HepG2 (cell line): ENCODE results near the gene EXOSC7. TPM values are rescaled to one million over a fixed set of nuclear protein-coding genes. Genes with fewer than 3 reads are reported as not detected.

Experiments used
- ATAC-seq: fragments of 200-7000 bp; cut with Tn5 transposase; 3 replicates; pipeline ENCODE4 v1.9.1; 2020; ENCODE audit warnings: mild to moderate bottlenecking, moderate library complexity
- BruUV-seq: library from RNA; stranded (reverse); fragments of 400-500 nt; replicated peaks from 2 replicates; lab custom pipeline; 2021; lab: Mats Ljungman, UMichigan
- CTCF ChIA-PET: fragments of 300-600 bp; formaldehyde crosslinking; extraction: SDS; loops from one replicate; lab custom pipeline; 2021; ENCODE audit warnings: low total read pairs, inconsistent platforms, low intra/inter-chr PET ratio; lab: Yijun Ruan, JAX
- POLR2A ChIA-PET: fragments of 350-600 bp; sonication (Branson Sonifier 250); formaldehyde crosslinking; loops from one replicate; lab custom pipeline; 2020; ENCODE audit warnings: antibody characterized with exemption, inconsistent platforms; lab: Yijun Ruan, JAX
- DNase-seq: peaks from one replicate; pipeline ENCODE4 v3.0.0-alpha.2; 2015; ENCODE audit warnings: low spot score
- FAIRE-seq: peaks from 3 replicates; lab custom pipeline; 2011; peaks lifted over from hg19 to GRCh38; lab: Jason Lieb, UNC
- H2AFZ ChIP-seq: one replicate; pipeline ENCODE4 v1.6.1; 2011; ENCODE audit warnings: low read length, inconsistent platforms
- H3K27ac ChIP-seq: fragments of 300-600 bp; 3 replicates; pipeline ENCODE4 v1.8.0; 2011; ENCODE audit warnings: mixed run types, mild to moderate bottlenecking, mixed read lengths, low read length, inconsistent platforms; ENCODE audit not compliant: insufficient read depth; ENCODE audit errors: extremely low read length
- H3K27me3 ChIP-seq, 2 experiments: fragments of 200-600 bp in 1 of 2; 2 replicates in 1 of 2; 3 replicates in 1 of 2; pipeline versions ENCODE4 v1.6.0 to v1.8.0; 2011; ENCODE audit warnings: low read length in 2 of 2, mild to moderate bottlenecking in 2 of 2, moderate library complexity in 2 of 2, inconsistent platforms in 1 of 2; ENCODE audit not compliant: insufficient read depth in 2 of 2, control insufficient read depth in 1 of 2
- H3K36me3 ChIP-seq, 2 experiments: fragments of 200-600 bp in 1 of 2; replicated peaks in 1 of 2; 2 replicates in 1 of 2; 3 replicates in 1 of 2; pipeline versions ENCODE4 v1.5.1 to v1.8.0; 2011; ENCODE audit warnings: low read length in 2 of 2, inconsistent platforms in 1 of 2; ENCODE audit not compliant: insufficient read depth in 2 of 2, control insufficient read depth in 1 of 2
- H3K4me1 ChIP-seq: 2 replicates; pipeline ENCODE4 v1.5.1; 2012; ENCODE audit warnings: low read length, inconsistent platforms; ENCODE audit not compliant: insufficient read depth
- H3K4me2 ChIP-seq: 2 replicates; pipeline ENCODE4 v1.6.0; 2011; ENCODE audit warnings: low read depth, low read length, inconsistent platforms
- H3K4me3 ChIP-seq, 3 experiments: fragments of 200-600 bp in 1 of 3; sonication (generic), shearing (Covaris generic) in 1 of 3; replicated peaks in 1 of 3; 2 replicates each; pipeline ENCODE4 v1.5.1; 2011 to 2016; ENCODE audit warnings: low read length in 3 of 3, inconsistent platforms in 2 of 3, low read depth in 2 of 3, mild to moderate bottlenecking in 2 of 3, control low read depth in 1 of 3, mixed read lengths in 1 of 3; ENCODE audit not compliant: insufficient read depth in 1 of 3
- H3K79me2 ChIP-seq: one replicate; pipeline ENCODE4 v1.6.1; 2011; ENCODE audit warnings: low read length, inconsistent platforms; ENCODE audit not compliant: insufficient read depth
- H3K9ac ChIP-seq: 2 replicates; pipeline ENCODE4 v1.6.0; 2011; ENCODE audit warnings: mild to moderate bottlenecking, low read depth, low read length, inconsistent platforms; ENCODE audit not compliant: insufficient read depth
- H3K9me3 ChIP-seq: 2 replicates; pipeline ENCODE4 v1.5.1; 2012; ENCODE audit warnings: mild to moderate bottlenecking, low read length
- H4K20me1 ChIP-seq: 2 replicates; pipeline ENCODE4 v1.6.0; 2011; ENCODE audit warnings: inconsistent platforms, mild to moderate bottlenecking, low read length, moderate library complexity; ENCODE audit not compliant: insufficient read depth
- BCLAF1 ChIP-seq: fragments of 450-650 bp; IDR thresholded peaks from 2 replicates; pipeline ENCODE4 v1.6.1; 2017; ENCODE audit warnings: mild to moderate bottlenecking
- CCAR2 ChIP-seq: fragments of 200-400 bp; formaldehyde crosslinking; optimal IDR thresholded peaks from 2 replicates; pipeline ENCODE3; 2018; ENCODE audit warnings: low read depth, mild to moderate bottlenecking, low read length, moderate library complexity
- DNMT1 ChIP-seq: sonication (generic); formaldehyde crosslinking; IDR thresholded peaks from 2 replicates; pipeline ENCODE4 v1.5.1; 2020; ENCODE audit warnings: mild to moderate bottlenecking, missing genetic modification reagents
- GATAD1 ChIP-seq: IDR thresholded peaks from 2 replicates; pipeline ENCODE4 v1.6.1; 2016; ENCODE audit warnings: missing genetic modification reagents, missing compliant biosample characterization
- HHEX ChIP-seq: IDR thresholded peaks from 2 replicates; pipeline ENCODE4 v1.6.1; 2016; ENCODE audit warnings: control low read depth
- JUN ChIP-seq: sonication (generic); formaldehyde crosslinking; IDR thresholded peaks from 2 replicates; pipeline ENCODE4 v1.4.0; 2020; ENCODE audit warnings: mild to moderate bottlenecking, missing genetic modification reagents
- MAFK ChIP-seq, 2 experiments: IDR thresholded peaks in 1 of 2; conservative IDR thresholded peaks in 1 of 2; 2 replicates each; pipeline ENCODE4 v1.6.1; 2011; ENCODE audit warnings: improper control_type of control experiment in 2 of 2, low read length in 2 of 2
- MAZ ChIP-seq, 2 experiments: sonication (generic) in 1 of 2; formaldehyde crosslinking in 1 of 2; IDR thresholded peaks; 2 replicates each; pipeline versions ENCODE4 v1.5.0 to v1.6.1; 2012 to 2020; ENCODE audit warnings: low read depth in 2 of 2, mild to moderate bottlenecking in 2 of 2, borderline replicate concordance in 1 of 2, improper control_type of control experiment in 1 of 2, low read length in 1 of 2, missing genetic modification reagents in 1 of 2, moderate library complexity in 1 of 2
- MXD1 ChIP-seq: sonication (generic); formaldehyde crosslinking; IDR thresholded peaks from 2 replicates; pipeline ENCODE4 v1.4.0; 2020; ENCODE audit warnings: mild to moderate bottlenecking, missing genetic modification reagents
- NCOA5 ChIP-seq: sonication (generic); formaldehyde crosslinking; IDR thresholded peaks from 2 replicates; pipeline ENCODE4 v1.4.0; 2020; ENCODE audit warnings: missing genetic modification reagents
- NR3C1 ChIP-seq: sonication (generic); formaldehyde crosslinking; IDR thresholded peaks from 2 replicates; pipeline ENCODE4 v1.4.0; 2020; ENCODE audit warnings: missing genetic modification reagents
- RFXAP ChIP-seq: sonication (generic); formaldehyde crosslinking; IDR thresholded peaks from 2 replicates; pipeline ENCODE4 v1.4.0; 2020; ENCODE audit warnings: missing genetic modification reagents, borderline replicate concordance
- SP2 ChIP-seq: sonication (generic); formaldehyde crosslinking; IDR thresholded peaks from 2 replicates; pipeline ENCODE4 v1.5.1; 2020; ENCODE audit warnings: mild to moderate bottlenecking, missing genetic modification reagents
- YEATS2 ChIP-seq: sonication (generic); formaldehyde crosslinking; IDR thresholded peaks from 2 replicates; pipeline ENCODE4 v1.4.0; 2020; ENCODE audit warnings: missing genetic modification reagents, borderline replicate concordance
- ZBTB4 ChIP-seq: sonication (generic); formaldehyde crosslinking; IDR thresholded peaks from 2 replicates; pipeline ENCODE4 v1.4.0; 2020; ENCODE audit warnings: missing genetic modification reagents, mild to moderate bottlenecking, borderline replicate concordance
- ZNF589 ChIP-seq: sonication (generic); formaldehyde crosslinking; conservative IDR thresholded peaks from 2 replicates; pipeline ENCODE4 v1.8.0; 2022; ENCODE audit warnings: mild to moderate bottlenecking, moderate library complexity, missing genetic modification reagents
- ZNF615 ChIP-seq: sonication (generic); formaldehyde crosslinking; IDR thresholded peaks from 2 replicates; pipeline ENCODE4 v1.5.0; 2020; ENCODE audit warnings: mild to moderate bottlenecking, missing genetic modification reagents, borderline replicate concordance
- WGBS: methylation state at CpG from one replicate; pipeline ENCODE4 v1.1.6; 2017; ENCODE audit warnings: low lambda C conversion rate; 5-methylcytosine and 5-hydroxymethylcytosine counted together
- in situ Hi-C: cut with HindIII; loops from 2 replicates; pipeline ENCODE4 v1.10.0; 2017; ENCODE audit warnings: low pct_unique_long_range_greater_than_20kb; ENCODE audit not compliant: extremely low pct_ligation_motif_present
- intact Hi-C: fragments of 100-400 bp; cut with micrococcal nuclease; formaldehyde crosslinking; loops from one replicate; pipeline ENCODE4 v1.10.0; 2022; ENCODE audit not compliant: unreplicated experiment
- polyA plus RNA-seq, 8 experiments: library from polyadenylated mRNA; depleted of rRNA in 3 of 8; stranded (reverse) in 7 of 8; unstranded in 1 of 8; fragments of >200 nt; fragmentation: Illumina TruSeq in 4 of 8; extraction: Trizol in 4 of 8; gene quantifications; 2 replicates each; pipeline versions ENCODE4 v1.2.1 to v1.2.3, GENCODE V29; 2011 to 2016; ENCODE audit warnings: low read depth in 4 of 8, missing spikeins in 1 of 8, mixed read lengths in 1 of 8; ENCODE audit not compliant: insufficient read depth in 1 of 8
- total RNA-seq, 5 experiments: library from RNA; depleted of rRNA; stranded (reverse); fragments of >200 nt; fragmentation: Illumina TruSeq; extraction: Trizol; gene quantifications; 2 replicates each; pipeline ENCODE4 v1.2.3, GENCODE V29; 2016; ENCODE audit warnings: low read depth in 1 of 5

The EXOSC7 gene
- total and polyA plus RNA-seq, 2 of the 13 experiments (the other 11 are each of a cell fraction or from before 2014, with no cell fraction given) = 68.3 to 74.7 TPM

- TF ChIP-seq BCLAF1 (no peak), NR3C1 (no peak), YEATS2 (no peak), JUN (no peak)
These were observed 25.7 kb upstream of the EXOSC7 start (continued) for GRCh38 chr3:44950275-44950734.

- BruUV-seq = no TSS peak
- H3K9ac ChIP-seq = no peak overlapping the region
- DNase-seq (no peak), ATAC-seq (no peak), FAIRE-seq (no peak)
- H3K4me3 ChIP-seq = no peak overlapping the region
- POLR2A ChIA-PET = no interaction called here
- H4K20me1 ChIP-seq = no peaks in the 10 kb centered on the region
- no peak overlapping the region for H3K27ac ChIP-seq
- CTCF ChIA-PET = no interaction called here
- no peaks in the 10 kb centered on the region for H3K27me3 ChIP-seq
- no peaks in the 10 kb centered on the region for H3K79me2 ChIP-seq
- H3K36me3 ChIP-seq = peaks cover 9 to 22% of the 10 kb centered on the region in 2 experiments; a peak in 4 of 5 replicates
- H3K4me1 ChIP-seq = peaks cover 19% of the 10 kb centered on the region
- 94% methylated on average over 3 of the region's 3 CpGs for WGBS
- H3K9me3 ChIP-seq = no peaks in the 10 kb centered on the region
- no peak overlapping the region for H3K4me2 ChIP-seq
- intact Hi-C loops = no loop called here
- in situ Hi-C loops = no loop called here
- H2AFZ ChIP-seq = no peak overlapping the region
- TF ChIP-seq RFXAP (CRISPR knock-in tag) (no peak), MXD1 (CRISPR knock-in tag) (no peak), GATAD1 (CRISPR knock-in tag) (no peak), CCAR2 (no peak), SP2 (no peak), DNMT1 (CRISPR knock-in tag) (no peak), NCOA5 (CRISPR knock-in tag) (no peak), MAZ (IDR thresholded peaks at IDR 0.05; ENCODE audit: borderline replicate concordance, low read depth, low read length) (no peak), MAZ (CRISPR knock-in tag; IDR thresholded peaks at IDR 0.05; ENCODE audit: low read depth) (no peak), ZNF615 (CRISPR knock-in tag) (no peak), HHEX (no peak), MAFK (conservative IDR thresholded peaks at IDR 0.05 in 1 of 2, IDR thresholded peaks at IDR 0.05 in 1 of 2; ENCODE audit: low read length in 2 of 2) (no peak), ZBTB4 (CRISPR knock-in tag) (no peak), ZNF589 (CRISPR knock-in tag) (no peak)
These were observed 23.4 kb upstream of the EXOSC7 start for GRCh38 chr3:44952689-44953088.
